ENCODE data around the gene DDX42. TPM values are rescaled to one million over a fixed set of nuclear protein-coding genes. Genes with fewer than 3 reads are reported as not detected.

DDX42 gene
- polyA plus RNA-seq, 2 of the 4 experiments (the other 2 are of a cell fraction) = 124 to 262 TPM

GRCh38 chr17:63848834-63849689, 75.1 kb downstream of the DDX42 start (continued):
- peak; percentile 100 for TF ChIP-seq RFX5 (IDR thresholded peaks at IDR 0.05)
- TF ChIP-seq HOXB13 (CRISPR knock-in tag; IDR thresholded peaks at IDR 0.05; ENCODE audit: low read depth) = peak; percentile 95
- TF ChIP-seq EP300 (IDR thresholded peaks at IDR 0.05) = no peak
- TF ChIP-seq HMGXB4 (CRISPR knock-in tag; IDR thresholded peaks at IDR 0.05; ENCODE audit: borderline replicate concordance) = peak; percentile 84
- no peak for TF ChIP-seq ZFP36 (IDR thresholded peaks at IDR 0.05; ENCODE audit: borderline replicate concordance, partially characterized antibody)
- TF ChIP-seq RCOR1 (IDR thresholded peaks at IDR 0.05; ENCODE audit: low read depth, low read length) = no peak
- TF ChIP-seq CHD4 (IDR thresholded peaks at IDR 0.05; ENCODE audit: borderline replicate concordance) = no peak
- TF ChIP-seq EHF (CRISPR knock-in tag; IDR thresholded peaks at IDR 0.05) = peak; percentile 82; the same call in 1 of the 2 replicates
- peak; percentile 94 for TF ChIP-seq HOXB5 (CRISPR knock-in tag; IDR thresholded peaks at IDR 0.05)
- peak; percentile 75 for TF ChIP-seq RNF2 (IDR thresholded peaks at IDR 0.05; ENCODE audit: borderline replicate concordance, low read depth)
- TF ChIP-seq REST (IDR thresholded peaks at IDR 0.05) = peak; percentile 69
- TF ChIP-seq HEYL (CRISPR knock-in tag; IDR thresholded peaks at IDR 0.05) = no peak; the same call in 1 of the 2 replicates
- no peak; the same call in 1 of the 2 replicates for TF ChIP-seq FOSB (CRISPR knock-in tag; IDR thresholded peaks at IDR 0.05)
- TF ChIP-seq JUNB (IDR thresholded peaks at IDR 0.05) = no peak
- TF ChIP-seq MAX (IDR thresholded peaks at IDR 0.05) = peak; percentile 100
- no peak for TF ChIP-seq MYC (IDR thresholded peaks at IDR 0.05; ENCODE audit: borderline replicate concordance, low read length)
- no peak for TF ChIP-seq PHF8 (IDR thresholded peaks at IDR 0.05; ENCODE audit: borderline replicate concordance, low read depth)
- TF ChIP-seq POLR2AphosphoS2 (conservative IDR thresholded peaks at IDR 0.05; ENCODE audit: low read length) = no peak
- TF ChIP-seq FOXS1 (CRISPR knock-in tag; IDR thresholded peaks at IDR 0.05) = peak; percentile 63; the same call in 1 of the 2 replicates
- no peak for TF ChIP-seq BCL3 (IDR thresholded peaks at IDR 0.05)
- TF ChIP-seq NR3C1 (IDR thresholded peaks at IDR 0.05) = no peak
- TF ChIP-seq CEBPB (IDR thresholded peaks at IDR 0.05) = no peak; a peak in 1 of 4 replicates
- TF ChIP-seq ZSCAN20 (CRISPR knock-in tag; IDR thresholded peaks at IDR 0.05) = peak; percentile 70; the same call in 1 of the 2 replicates
- TF ChIP-seq KDM1A (IDR thresholded peaks at IDR 0.05; ENCODE audit: low read depth) = peak; percentile 63; the same call in 1 of the 2 replicates
- peak; percentile 14; the same call in 1 of the 2 replicates for TF ChIP-seq SREBF2 (IDR thresholded peaks at IDR 0.05)
- TF ChIP-seq ZC3H11A (IDR thresholded peaks at IDR 0.05) = no peak
- no peak for TF ChIP-seq RAD21 (conservative IDR thresholded peaks at IDR 0.05 in 1 of 2, IDR thresholded peaks at IDR 0.05 in 1 of 2)
- TF ChIP-seq NPAS2 (CRISPR knock-in tag; IDR thresholded peaks at IDR 0.05; ENCODE audit: borderline replicate concordance) = peak; percentile 95
- peak; percentile 37; the same call in 1 of the 2 replicates for TF ChIP-seq PBX3 (IDR thresholded peaks at IDR 0.05)
- peak; percentile 40; the same call in 1 of the 2 replicates for TF ChIP-seq HOXA7 (CRISPR knock-in tag; IDR thresholded peaks at IDR 0.05)
- no peak; the same call in 1 of the 2 replicates for TF ChIP-seq RARB (CRISPR knock-in tag; IDR thresholded peaks at IDR 0.05)
- no peak for TF ChIP-seq EHMT2 (IDR thresholded peaks at IDR 0.05; ENCODE audit: low read depth)
- TF ChIP-seq CHD2 (IDR thresholded peaks at IDR 0.05; ENCODE audit: low read length, partially characterized antibody) = peak; percentile 60
- peak; percentile 78; the same call in 1 of the 2 replicates for TF ChIP-seq TP53 (CRISPR knock-in tag; IDR thresholded peaks at IDR 0.05)
- no peak for TF ChIP-seq SMC3 (IDR thresholded peaks at IDR 0.05)
